HG03354 (cell line): ENCODE data around the gene IRAK3.

Experiments
- ATAC-seq: cut with Tn5 transposase; IDR thresholded peaks from one replicate; pipeline ENCODE4 v1.9.1; 2021; ENCODE audit warnings: mild to moderate bottlenecking; ENCODE audit not compliant: unreplicated experiment, poor library complexity, severe bottlenecking

Gene IRAK3

GRCh38 chr12:66188584-66189485, at the start of gene IRAK3:
Gene IRAK3 (plus strand): TSS chr12:66189214. CDS start chr12:66189300, 86 bp downstream.
- ATAC-seq: peak; percentile 66

GRCh38 chr12:66139328-66139727, 49.7 kb upstream of the IRAK3 start:
- no peak for ATAC-seq

GRCh38 chr12:66140731-66141130, 48.3 kb upstream of the IRAK3 start:
- no peak for ATAC-seq

- ATAC-seq: no peak
These were observed 47.7 kb upstream of the IRAK3 start for GRCh38 chr12:66141299-66141698.

GRCh38 chr12:66142826-66143225, 46.2 kb upstream of the IRAK3 start:
- no peak for ATAC-seq

GRCh38 chr12:66143868-66144267, 45.1 kb upstream of the IRAK3 start:
- ATAC-seq: no peak

GRCh38 chr12:66144791-66145754, 43.9 kb upstream of the IRAK3 start:
- ATAC-seq: no peak

GRCh38 chr12:66149702-66150398, 39.2 kb upstream of the IRAK3 start:
- no peak for ATAC-seq

GRCh38 chr12:66152732-66153131, 36.3 kb upstream of the IRAK3 start:
- ATAC-seq: no peak

GRCh38 chr12:66154776-66155175, 34.2 kb upstream of the IRAK3 start:
- ATAC-seq: no peak

GRCh38 chr12:66156654-66157053, 32.4 kb upstream of the IRAK3 start:
- ATAC-seq: no peak

- ATAC-seq: no peak
These were observed 29.9 kb upstream of the IRAK3 start for GRCh38 chr12:66159123-66159522.

- no peak for ATAC-seq
These were observed 28.3 kb upstream of the IRAK3 start for GRCh38 chr12:66160704-66161103.

- ATAC-seq: no peak
These were observed 26.3 kb upstream of the IRAK3 start for GRCh38 chr12:66162701-66163100.

- no peak for ATAC-seq
These were observed 25.7 kb upstream of the IRAK3 start for GRCh38 chr12:66163289-66163688.

- ATAC-seq: no peak
These were observed 24.6 kb upstream of the IRAK3 start for GRCh38 chr12:66164349-66164821.

GRCh38 chr12:66165141-66165540, 23.9 kb upstream of the IRAK3 start:
- ATAC-seq: no peak

- ATAC-seq: no peak
These were observed 22.5 kb upstream of the IRAK3 start for GRCh38 chr12:66166561-66166960.

- no peak for ATAC-seq
These were observed 20.6 kb upstream of the IRAK3 start for GRCh38 chr12:66168410-66168809.
